ENCODE measurements around the gene DACT2. TPM values are rescaled to one million over a fixed set of nuclear protein-coding genes. Genes with fewer than 3 reads are reported as not detected.

DACT2 gene
- total RNA-seq, 2 donors from 2014 or later = 16.6 to 39.9 TPM

DNA sequence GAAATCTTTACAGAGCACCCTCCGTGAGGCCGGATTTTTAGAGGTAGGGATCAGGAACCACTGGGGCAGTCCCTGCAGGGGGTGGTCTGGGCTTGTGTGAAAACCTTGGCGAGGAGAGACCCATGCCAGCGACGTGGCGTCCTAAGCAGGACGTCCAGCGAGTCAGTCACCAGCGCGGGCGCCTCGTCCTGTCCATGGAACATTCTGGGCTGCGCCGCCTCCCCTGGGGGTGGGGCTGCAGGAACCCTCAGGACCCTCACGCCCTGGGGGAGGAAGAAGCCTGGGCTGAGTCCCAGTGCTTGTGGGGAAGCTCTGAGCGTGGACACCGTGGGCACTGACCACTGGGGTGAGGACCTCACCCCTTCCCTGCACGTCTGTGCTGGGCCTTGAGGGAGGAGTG is 25.7 kb upstream of the DACT2 start:
- H3K27ac Mint-ChIP-seq = no peak overlapping the region
- WGBS, 2 experiments (ENCODE audit: insufficient coverage in 1 of 2, insufficient read length in 1 of 2) = 96 to 99% methylated on average over 12 to 18 of the region's 18 CpGs
- DNase-seq = no peak
- Histone ChIP-seq H3K27me3 (ENCODE audit: control insufficient read depth, insufficient read depth, low read length, poor library complexity, severe bottlenecking) (no peaks in the 10 kb centered on the region), H3K4me1 (ENCODE audit: control insufficient read depth, insufficient read depth, low read length) (no peaks in the 10 kb centered on the region), H3K27ac (ENCODE audit: low read depth, low read length) (no peak overlapping the region), H3K9ac (ENCODE audit: extremely low read depth, low read length, poor library complexity, severe bottlenecking) (no peak overlapping the region), H3K9me3 (ENCODE audit: control insufficient read depth, low read length) (no peaks in the 10 kb centered on the region), H3K4me3 (ENCODE audit: low read length) (no peak overlapping the region), H3K36me3 (ENCODE audit: control insufficient read depth, insufficient read depth, low read length) (no peaks in the 10 kb centered on the region)
- no peaks in the 10 kb centered on the region for H3K36me3 Mint-ChIP-seq (ENCODE audit: low read depth)
- no peak overlapping the region for H3K4me3 Mint-ChIP-seq
- H3K27me3 Mint-ChIP-seq (ENCODE audit: insufficient read depth) = peaks cover 37% of the 10 kb centered on the region
- TF ChIP-seq, protein P1, sequence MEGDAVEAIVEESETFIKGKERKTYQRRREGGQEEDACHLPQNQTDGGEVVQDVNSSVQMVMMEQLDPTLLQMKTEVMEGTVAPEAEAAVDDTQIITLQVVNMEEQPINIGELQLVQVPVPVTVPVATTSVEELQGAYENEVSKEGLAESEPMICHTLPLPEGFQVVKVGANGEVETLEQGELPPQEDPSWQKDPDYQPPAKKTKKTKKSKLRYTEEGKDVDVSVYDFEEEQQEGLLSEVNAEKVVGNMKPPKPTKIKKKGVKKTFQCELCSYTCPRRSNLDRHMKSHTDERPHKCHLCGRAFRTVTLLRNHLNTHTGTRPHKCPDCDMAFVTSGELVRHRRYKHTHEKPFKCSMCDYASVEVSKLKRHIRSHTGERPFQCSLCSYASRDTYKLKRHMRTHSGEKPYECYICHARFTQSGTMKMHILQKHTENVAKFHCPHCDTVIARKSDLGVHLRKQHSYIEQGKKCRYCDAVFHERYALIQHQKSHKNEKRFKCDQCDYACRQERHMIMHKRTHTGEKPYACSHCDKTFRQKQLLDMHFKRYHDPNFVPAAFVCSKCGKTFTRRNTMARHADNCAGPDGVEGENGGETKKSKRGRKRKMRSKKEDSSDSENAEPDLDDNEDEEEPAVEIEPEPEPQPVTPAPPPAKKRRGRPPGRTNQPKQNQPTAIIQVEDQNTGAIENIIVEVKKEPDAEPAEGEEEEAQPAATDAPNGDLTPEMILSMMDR (conservative IDR thresholded peaks at IDR 0.05) = no peak
- H3K4me1 Mint-ChIP-seq = peaks cover 23% of the 10 kb centered on the region
- peaks cover 3% of the 10 kb centered on the region for H3K9me3 Mint-ChIP-seq

DNA sequence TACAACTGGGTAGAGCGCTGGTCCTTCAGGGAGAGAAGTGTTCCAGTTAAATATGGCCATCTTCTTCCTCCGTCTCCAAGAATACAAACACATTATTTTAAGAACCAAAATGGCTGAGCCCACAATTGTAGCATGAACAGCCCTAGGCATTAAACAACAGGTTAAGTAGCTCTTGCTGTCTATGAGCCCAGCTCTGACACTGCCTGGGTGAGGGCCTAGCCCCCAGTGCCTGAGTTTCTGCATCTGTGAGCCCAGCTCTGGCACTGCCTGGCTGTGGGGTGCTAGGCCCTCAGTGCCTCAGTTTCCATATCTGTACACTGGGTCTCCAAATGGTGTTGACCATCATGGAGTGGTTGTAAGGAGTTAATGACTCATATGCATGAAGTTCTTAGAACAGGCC is 24.8 kb upstream of the DACT2 start:
- Mint-ChIP-seq H3K4me3 (no peak overlapping the region), H3K27me3 (ENCODE audit: insufficient read depth) (peaks cover 42% of the 10 kb centered on the region), H3K36me3 (ENCODE audit: low read depth) (no peaks in the 10 kb centered on the region), H3K27ac (no peak overlapping the region), H3K9me3 (no peaks in the 10 kb centered on the region), H3K4me1 (peaks cover 17% of the 10 kb centered on the region)
- WGBS, 2 experiments (ENCODE audit: insufficient coverage in 1 of 2, insufficient read length in 1 of 2) = 96 to 100% methylated on average over 2 of the region's 2 CpGs
- H3K4me1 ChIP-seq (ENCODE audit: control insufficient read depth, insufficient read depth, low read length) = no peaks in the 10 kb centered on the region
- no peaks in the 10 kb centered on the region for H3K27me3 ChIP-seq (ENCODE audit: control insufficient read depth, insufficient read depth, low read length, poor library complexity, severe bottlenecking)
- no peaks in the 10 kb centered on the region for H3K9me3 ChIP-seq (ENCODE audit: control insufficient read depth, low read length)
- TF ChIP-seq, protein P1 (conservative IDR thresholded peaks at IDR 0.05) = no peak
- H3K9ac ChIP-seq (ENCODE audit: extremely low read depth, low read length, poor library complexity, severe bottlenecking) = no peak overlapping the region
- H3K4me3 ChIP-seq (ENCODE audit: low read length) = no peak overlapping the region
- peak; percentile 6 for DNase-seq
- H3K36me3 ChIP-seq (ENCODE audit: control insufficient read depth, insufficient read depth, low read length) = no peaks in the 10 kb centered on the region
- H3K27ac ChIP-seq (ENCODE audit: low read depth, low read length) = no peak overlapping the region

DNA sequence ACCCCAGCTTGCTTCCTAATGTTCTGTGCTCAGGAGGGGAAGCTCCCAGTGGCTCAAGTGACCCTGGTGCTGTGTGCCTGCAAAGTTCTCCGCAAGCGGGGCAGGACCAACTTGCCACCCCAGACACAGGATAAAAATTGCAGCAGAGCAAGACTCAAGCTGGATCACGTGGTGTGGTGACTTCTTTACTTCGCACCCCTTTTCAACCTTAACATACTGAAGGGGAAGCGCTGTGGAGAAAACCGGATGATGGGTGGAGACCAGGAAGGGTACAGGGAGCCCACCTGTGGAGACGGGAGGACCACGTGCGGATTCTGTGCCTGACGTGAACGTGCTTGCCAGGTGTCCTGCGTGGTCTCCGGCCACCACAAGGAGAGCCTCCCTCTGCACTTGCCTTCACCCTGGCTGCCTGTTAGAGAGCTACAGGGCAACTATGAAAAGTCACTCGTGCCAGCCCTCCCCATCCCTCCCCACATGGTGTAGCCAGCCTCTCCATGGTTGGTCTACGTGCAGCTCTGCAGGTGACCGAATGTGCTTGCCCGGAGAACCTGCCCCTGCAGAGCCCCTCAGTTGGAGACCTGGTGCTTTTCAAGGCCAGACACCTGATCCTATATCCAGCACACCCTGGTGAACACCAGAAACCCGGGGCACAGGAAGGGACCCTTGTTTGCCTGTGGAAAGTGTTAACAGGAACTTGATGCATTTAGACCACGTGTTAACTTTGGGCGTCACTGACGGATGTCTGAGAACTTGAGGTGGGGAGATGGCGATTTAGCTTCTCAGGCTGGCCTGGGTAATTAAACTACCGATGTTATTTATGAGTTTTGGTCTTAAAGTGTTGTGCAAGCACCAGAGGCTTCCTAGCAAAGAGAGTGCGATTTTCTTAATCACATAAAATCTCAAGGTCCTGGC is 23.9 kb upstream of the DACT2 start:
- H3K9ac ChIP-seq (ENCODE audit: extremely low read depth, low read length, poor library complexity, severe bottlenecking) = no peak overlapping the region
- no peaks in the 10 kb centered on the region for H3K9me3 ChIP-seq (ENCODE audit: control insufficient read depth, low read length)
- H3K4me3 ChIP-seq (ENCODE audit: low read length) = no peak overlapping the region
- Mint-ChIP-seq H3K36me3 (ENCODE audit: low read depth) (no peaks in the 10 kb centered on the region), H3K4me3 (no peak overlapping the region), H3K9me3 (no peaks in the 10 kb centered on the region), H3K27me3 (ENCODE audit: insufficient read depth) (peaks cover 44% of the 10 kb centered on the region), H3K27ac (no peak overlapping the region), H3K4me1 (peaks cover 17% of the 10 kb centered on the region)
- no peak overlapping the region for H3K27ac ChIP-seq (ENCODE audit: low read depth, low read length)
- no peaks in the 10 kb centered on the region for H3K27me3 ChIP-seq (ENCODE audit: control insufficient read depth, insufficient read depth, low read length, poor library complexity, severe bottlenecking)
- 90 to 93% methylated on average over 19 to 24 of the region's 24 CpGs for WGBS, 2 experiments (ENCODE audit: insufficient coverage in 1 of 2, insufficient read length in 1 of 2)
- DNase-seq = no peak
- no peaks in the 10 kb centered on the region for H3K4me1 ChIP-seq (ENCODE audit: control insufficient read depth, insufficient read depth, low read length)
- H3K36me3 ChIP-seq (ENCODE audit: control insufficient read depth, insufficient read depth, low read length) = no peaks in the 10 kb centered on the region
- TF ChIP-seq, protein P1 (conservative IDR thresholded peaks at IDR 0.05) = peak; percentile 31

Measured in endodermal cell (in vitro differentiated cells).